HT1080 (cell line): ENCODE measurements around the gene LBHD2. TPM values are rescaled to one million over a fixed set of nuclear protein-coding genes. Genes with fewer than 3 reads are reported as not detected.
"Not testable (repeated sequence)": the region's sequence is repeated elsewhere in the genome, so short reads cannot be mapped to it uniquely, and the experiment has no call there.

Experiments
- DNase-seq: peaks from one replicate; pipeline ENCODE4 v3.0.0-alpha.2; 2015; ENCODE audit warnings: low read depth
- total RNA-seq: library from RNA; depleted of rRNA; stranded (reverse); fragments of >200 nt; shearing (Covaris generic); gene quantifications from 2 replicates; pipeline ENCODE4 v1.2.3, GENCODE V29; 2014

The LBHD2 gene
- total RNA-seq, 1 experiment from 2014 or later, result not detected

DNA sequence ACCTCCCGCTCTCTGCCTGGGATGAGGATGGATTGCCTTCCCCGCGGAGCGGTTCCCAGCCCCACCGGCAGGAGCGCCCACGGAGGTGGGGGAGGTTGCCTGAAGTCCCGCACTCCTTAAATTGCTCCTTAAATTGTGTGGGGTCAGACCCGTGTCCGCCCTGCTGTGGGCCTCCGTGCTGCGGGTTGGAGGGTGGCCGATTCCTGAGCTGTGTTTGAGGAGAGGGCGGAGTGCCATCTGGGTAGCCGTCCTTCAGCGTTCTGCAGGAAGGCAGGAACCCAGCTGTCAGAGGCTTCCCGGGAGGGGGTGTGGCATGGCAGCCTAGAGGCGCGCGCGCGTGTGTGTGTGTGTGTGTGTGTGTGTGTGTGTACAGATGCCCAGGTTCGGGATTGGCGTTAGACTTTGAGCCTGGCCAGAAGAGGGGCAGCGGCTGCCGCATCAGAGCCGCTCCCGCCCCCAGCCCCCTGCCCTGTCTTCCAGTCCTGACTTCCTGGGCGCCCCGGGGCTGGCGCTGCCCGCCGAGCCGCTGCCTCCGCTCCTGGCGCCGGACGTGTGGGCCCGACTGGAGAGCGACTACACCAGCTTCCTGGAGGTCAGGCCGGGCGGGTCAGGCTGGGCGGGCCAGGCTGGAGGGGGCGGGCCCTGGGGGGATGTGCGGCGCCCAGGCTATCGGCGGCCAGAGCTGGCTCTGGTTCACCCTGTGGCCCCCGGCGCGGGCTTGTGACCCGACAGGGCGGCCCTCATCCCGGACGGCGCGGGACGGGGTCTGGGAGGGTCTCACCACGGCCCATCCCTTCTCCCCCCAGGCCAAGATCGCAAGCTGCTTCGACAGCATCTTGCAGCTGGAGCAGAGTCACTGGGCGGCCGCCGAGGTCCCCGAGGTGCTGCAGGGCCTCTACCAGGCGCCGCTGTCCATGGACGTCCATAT is 19.7 kb downstream of the LBHD2 start:
- peak; percentile 68 for DNase-seq

DNA sequence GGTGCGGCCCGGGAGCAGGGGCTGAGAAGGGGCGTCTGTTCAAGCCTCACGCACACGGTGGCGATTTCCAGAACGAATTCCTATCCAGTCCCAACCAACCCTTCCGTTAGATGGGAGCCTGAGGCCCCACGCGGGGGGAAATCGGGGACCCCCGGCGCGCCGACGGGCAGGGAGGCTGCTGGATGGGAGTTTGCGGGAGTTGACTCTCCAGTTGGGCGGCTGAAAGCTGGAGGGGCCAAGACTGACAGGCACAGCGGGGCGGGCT is 20.3 kb downstream of the LBHD2 start:
- no peak for DNase-seq

DNA sequence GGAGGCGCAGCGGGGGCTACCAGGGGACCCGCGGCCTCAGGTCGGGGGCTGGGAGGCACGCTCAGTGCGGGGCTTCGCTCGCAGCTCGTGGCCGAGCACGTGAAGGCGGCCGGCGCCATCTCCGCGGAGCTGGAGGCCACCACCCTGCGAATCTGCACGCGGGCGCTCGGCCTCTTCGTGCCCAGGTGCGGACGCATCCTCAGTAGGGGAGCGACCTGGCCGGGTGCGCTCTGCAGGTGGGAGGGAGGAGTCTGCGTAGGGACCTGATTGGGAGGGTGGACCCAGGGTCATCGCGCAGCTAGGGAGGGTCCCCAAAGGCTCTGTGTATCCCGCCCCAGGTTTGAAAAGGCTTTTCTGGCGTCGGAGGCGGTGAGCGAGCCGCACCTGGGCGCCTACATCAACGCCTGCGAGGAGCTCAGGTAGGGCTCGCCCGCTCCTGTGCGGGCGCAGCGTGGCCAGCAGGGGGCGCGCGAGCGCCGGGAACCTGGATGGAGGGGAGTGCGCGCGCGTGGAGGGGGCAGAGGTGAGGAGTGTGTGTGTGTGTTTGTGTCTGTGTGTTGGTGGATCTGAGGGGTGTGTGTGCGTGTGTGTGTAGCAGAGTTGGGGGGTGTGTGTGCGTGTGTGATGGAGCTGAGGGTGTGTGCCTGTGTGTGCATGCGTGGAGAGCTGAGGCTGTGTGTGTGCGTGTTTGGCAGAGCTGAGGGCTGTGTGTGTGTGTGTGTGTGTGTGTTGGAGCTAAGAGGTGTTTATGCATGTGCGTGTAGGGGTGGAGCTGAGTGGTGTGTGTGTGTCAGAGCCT is 20.8 kb downstream of the LBHD2 start:
- DNase-seq, result peak; percentile 31

DNA sequence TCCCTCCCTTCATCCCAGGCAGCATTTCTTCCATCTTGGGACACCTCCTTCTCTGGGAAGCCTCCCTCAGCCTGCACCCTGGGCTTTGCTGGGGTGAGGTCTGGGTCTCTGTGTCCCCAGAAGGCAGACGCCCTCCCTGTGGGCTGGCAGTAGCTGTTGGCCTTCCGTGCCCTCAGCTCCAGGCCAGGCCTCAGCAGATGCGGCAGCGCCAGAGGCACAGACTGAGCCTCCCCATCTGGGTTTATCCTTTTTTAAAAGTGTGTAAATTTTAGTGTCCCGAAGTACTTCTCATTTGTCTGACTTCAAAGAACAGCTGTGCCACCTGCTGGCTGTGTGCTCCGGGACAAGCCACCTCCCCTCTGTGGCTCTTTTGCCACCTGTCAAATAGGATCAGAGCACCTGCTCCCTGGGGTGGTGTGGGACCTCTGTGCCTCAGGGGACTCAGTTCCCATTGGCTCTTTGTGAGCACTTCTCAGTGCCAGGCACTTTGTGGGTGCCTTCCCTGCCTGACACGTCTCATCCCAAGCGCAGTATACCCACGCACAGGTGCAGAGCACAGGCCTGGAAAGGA is 21.7 kb downstream of the LBHD2 start:
- no peak for DNase-seq

DNA sequence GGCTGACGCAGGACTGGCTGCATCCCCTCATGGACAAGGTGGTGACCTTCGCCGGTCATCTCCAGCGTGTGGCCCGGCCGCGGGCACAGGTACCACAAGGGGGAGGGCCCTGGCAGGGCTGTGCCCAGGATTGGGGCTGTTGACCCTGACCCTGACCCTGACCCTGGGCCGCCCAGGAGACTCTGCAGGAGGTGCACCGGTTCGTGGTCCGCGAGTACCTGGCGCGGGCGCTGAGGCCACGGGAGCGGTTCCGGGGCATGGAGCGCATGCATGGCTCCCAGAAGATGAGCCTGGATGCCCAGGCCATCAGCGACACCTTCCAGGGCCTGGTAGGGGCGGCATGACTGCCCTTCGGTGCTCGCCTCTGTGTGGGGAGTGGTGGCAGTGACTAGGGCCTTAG is 23.4 kb downstream of the LBHD2 start:
- no peak for DNase-seq

DNA sequence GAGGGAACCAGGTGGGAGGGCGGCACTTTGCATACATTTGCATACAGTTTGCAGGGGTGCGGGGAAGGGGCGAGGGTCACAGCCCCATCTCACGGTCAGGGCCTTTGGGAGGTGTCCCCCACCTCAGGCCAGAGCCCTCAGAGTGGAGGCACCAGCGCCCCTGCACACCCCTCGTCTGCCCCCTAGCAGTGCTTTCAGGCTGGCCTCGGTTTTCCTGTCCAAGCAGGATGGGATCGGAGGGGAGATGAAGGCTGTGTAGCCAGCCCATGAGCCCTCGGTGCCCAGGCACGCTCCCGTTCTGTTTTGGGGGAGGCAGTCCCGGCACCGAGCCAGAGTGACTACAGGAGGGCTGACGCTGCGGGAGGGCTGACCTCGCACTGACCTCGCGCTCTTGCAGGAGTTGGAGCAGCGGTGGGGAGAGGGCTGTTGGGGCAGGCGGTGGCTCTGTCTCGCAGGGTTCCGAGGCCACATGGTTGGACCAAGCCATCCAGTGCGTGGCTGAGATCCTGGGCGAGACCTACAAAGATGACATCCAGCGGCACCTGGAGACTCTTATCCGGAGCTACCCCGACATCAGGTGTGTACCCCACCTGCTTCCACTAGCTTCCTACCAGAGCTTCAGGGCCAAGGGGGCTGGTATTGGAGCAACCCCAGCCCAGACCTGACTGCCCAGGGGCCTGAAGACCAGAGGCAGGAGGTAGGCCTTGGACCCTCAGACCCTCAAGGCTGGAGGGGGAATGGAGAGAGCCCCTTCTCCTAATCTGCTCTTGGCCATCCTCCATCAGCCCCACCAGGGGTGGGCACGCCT is 24.1 kb downstream of the LBHD2 start:
- DNase-seq, result no peak

DNA sequence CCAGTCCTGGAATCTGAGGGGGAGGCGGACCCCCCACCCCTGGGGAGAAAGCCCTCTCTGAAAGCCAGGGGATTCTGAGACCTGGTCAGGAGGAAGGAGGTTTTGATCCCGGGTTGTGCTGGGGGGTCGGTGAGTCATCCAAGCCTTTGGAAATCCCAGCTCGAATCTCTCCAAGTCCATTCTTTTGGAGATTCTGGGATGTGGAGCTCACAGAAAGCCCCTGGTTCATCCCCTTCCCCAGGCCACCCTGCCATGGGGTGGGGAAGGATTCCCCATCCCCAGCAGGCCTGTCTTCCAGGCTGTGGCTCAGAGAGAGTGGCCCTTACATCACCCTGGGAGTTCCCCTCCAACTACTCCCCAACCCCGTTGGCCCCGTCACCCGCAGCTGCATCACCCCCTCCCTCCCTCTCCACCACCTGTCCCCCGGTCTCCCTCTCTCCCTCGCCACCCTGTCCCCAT is 24.8 kb downstream of the LBHD2 start:
- DNase-seq, result peak; percentile 66

DNA sequence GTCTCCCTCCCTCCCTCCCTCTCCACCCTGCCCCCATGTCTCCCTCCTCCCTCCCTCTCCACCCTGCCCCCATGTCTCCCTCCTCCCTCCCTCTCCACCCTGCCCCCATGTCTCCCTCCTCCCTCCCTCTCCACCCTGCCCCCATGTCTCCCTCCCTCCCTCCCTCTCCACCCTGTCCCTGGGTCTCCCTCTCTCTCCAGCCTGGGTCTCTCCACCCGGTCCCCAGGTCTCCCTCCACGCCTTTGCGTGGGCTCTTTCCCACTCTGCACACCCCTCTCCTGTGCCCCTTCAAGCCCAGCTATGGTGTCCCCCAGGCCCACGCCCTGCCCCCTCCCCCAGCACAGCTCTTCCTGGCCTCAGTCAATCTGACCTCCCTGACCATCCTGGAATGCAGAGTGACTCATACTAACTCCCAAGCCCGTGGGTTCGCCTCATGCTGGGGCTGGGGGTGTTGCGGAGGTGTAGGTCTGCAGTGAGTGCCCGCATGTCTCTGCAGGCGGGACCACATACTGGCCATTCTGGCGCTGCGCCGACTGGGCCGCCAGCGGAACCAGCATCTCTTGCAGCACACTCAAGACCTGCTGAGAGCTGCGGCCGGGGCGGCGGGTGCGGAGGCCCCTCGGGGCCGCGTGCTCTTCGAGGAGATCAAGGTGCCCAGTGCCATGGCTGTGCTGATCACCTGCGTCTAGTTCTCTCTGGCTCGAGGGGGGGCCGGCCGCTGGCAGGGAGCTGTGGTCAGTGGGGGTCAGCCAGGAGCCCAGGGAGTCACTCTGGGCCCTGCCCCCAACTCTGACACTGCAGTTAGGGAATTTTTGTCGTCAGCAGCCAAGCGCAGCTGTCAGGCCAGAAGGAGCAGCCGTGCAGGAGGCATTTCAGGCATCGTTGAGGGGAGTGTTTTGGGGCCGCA is 25.8 kb downstream of the LBHD2 start:
- peak; percentile 83 for DNase-seq

DNA sequence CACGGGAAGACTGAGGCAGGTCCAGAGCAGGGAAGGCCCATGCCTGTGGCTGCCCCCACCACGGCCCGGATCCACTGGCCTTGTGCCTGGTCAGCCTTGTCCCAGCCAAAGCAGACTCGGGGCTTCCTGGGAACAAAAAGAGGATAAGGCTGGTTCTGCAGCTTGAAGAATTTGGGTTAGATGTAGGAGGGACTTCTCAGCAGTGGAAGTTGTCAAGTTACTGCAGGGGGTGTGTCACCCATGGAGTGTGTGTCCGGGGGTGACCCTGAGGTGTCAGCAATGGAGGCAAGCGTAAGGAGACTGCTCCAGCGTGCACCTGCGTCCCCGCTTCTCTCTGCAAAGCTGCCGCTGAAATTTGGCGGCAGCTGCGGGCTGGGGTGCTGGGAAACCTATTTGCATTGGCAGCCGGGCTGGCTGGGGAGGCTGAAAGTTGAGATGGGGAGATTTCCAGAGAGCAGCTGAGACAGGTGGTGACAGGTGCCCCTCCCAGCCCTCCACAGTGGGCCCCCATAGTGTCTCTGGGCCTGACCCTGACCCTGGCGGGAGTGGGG is 26.7 kb downstream of the LBHD2 start:
- DNase-seq, result no peak

DNA sequence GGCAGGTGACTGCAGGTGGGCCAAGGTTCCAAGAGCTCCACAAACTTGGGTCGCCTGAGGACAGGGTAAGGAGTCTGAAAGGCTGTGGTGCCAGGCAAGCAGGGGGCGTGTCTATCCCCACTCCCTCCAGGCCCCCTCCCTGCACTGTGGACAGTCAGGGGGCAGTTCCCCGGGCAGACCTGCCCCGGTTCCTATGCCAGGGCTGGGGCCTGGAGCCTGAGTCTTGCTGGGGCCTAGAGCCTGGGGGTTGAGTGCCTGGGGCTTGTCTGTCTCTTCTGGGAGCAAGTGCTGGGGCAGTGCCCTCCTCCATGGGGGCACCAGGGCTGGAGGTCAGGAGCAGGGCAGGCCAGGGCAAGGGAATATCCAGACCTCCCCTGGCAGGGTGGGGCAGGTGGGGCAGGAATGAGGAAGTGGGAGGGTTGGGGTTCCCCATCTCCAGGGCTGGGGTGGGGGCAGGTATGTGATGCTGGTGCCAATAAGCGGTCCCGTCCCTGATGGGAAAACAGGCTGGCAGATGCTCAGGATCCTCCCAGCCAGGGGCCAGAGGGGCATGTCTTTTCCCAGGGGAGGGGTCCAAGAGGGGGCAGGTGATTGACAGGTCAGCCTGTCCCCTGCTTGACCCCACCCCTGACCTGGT is 27.3 kb downstream of the LBHD2 start:
- no peak for DNase-seq

DNA sequence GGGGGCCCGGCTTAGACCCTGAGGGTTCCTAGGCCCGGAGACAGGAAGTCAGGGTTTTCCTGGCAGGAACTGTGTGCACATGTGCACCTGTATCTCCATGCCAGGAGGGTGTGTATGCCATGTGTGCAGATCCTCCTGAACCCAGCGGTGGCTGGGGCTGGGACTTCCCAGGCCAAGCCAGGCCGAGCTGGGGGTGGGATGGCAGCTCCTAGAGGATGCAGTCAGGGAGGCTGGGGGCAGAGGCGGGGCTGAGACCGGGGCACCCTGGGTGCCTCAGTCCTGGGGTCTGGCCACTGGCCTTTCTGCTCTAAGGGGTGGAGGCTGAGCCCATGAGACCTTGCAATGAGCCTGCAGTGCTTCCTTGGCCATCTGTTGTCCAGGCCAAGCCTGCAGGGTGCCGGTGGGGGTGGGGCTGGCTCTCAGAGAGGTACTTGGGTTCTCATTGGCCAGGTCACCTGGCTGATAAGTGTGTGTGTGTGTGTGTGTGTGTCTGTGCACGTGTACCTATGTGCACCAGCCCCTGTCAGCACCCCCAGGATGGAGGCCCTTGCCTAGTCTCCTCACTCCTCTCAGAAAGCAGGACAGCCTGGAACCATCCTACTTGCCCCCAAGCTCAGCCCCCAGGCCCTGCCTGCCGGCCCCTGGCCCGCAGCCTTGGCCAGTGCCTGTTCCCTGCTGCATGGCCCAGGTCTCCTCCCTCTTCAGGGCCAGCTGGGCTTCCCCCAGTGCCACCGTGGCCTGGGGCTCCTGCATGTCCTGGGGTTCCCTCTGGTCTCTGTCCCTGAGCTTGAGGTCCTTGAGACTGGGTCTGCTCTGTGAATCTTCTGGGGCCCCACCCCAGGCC is 28.6 kb downstream of the LBHD2 start:
- no peak for DNase-seq

DNA sequence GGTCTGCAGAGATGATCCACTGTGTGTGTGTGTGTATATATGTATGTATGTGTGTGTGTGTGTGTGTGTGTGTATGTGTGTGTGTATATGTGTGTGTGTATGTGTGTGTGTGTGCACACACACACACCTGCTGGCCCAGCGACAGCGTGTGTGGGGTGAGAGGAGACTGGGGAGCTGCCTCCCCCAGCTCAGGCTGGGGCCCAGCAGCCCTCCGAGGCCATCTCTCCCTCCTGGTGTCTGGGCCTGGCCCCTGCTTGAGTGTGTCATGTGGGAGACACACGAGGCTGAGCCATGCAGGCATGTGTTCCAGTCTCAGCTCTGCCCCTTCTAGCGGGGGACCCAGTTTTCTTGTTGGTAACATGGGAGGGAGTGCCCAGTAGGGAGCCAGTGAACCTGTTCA is 29.3 kb downstream of the LBHD2 start:
- DNase-seq, result no peak

DNA sequence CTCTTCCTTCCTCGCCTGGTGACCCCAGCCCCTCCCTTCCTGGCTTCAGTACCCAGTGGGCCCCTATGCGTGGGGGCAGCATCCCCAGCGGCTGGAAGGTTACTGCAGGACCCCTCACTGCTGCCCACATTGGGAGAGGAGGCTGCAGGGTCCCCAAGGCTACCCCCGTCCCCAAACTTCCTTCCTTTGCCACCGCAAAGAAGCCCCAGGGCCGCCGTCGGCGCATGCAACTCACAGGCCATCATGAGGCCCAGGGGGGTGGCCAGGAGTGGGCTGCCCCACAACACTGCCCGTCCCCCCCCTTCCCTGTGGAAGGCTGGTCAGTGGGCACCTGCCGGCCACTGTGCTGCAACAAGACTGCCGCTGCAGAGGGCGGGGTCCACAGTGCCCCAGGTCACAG is 29.8 kb downstream of the LBHD2 start:
- no peak for DNase-seq

DNA sequence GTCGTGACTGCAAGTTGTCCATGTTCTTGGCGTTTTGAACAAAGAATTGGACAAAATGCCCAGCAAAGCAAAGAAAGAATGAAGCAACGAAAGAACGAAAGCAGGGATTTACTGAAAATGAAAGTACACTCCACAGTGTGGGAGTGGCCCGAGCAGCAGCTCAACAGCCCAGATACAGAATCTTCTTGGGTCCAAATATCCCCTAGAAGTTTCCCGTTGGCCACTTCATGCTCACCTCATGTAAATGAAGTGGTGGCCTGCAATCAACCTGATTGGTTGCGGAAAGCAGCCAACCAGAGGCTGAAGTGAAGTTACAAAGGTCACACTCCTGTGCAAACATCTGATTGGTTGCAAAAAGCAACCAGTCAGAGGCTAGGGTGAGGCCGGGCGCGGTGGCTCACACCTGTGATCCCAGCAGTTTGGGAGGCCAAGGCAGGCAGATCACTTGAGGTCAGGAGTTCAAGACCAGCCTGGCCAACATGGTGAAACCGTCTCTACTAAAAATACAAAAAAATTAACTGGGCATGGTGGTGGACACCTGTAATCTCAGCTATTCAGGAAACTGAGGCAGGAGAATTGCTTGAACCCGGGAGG is 31.2 kb downstream of the LBHD2 start:
- not testable (repeated sequence) for DNase-seq

DNA sequence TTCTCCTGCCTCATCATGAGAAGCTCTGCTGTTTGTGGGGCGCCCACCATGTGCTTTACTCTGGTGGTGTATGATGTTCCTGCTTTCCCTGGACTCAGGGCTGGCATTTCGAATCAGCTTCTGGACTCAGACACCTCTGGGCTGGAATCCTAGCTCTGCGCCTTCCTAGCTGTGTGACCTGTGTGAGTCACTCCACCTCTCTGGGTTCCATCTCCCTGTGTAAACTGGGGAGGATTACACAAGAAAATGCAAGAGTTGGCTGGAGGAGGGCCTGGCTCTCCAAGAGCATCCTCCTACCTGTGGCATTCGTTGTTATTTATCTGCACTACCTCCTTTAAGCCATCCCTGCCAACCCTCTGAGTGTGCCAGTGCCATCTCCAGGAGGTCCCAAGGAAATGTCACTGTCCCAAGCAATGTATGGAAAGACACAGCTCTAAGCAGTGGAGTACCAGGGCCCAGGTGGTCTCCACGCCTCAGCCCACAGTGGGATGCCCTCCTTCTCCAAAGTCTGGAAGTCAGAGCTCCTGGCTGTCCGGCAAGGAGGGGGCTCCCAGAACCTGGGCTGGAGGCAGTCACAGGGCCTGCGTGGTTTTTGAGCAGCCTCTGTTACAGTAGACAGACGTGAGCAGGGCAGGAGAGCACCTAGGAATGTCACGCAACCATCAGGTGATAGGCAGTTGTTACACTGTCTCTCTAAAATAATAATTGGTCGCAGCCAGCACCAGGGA is 32.0 kb downstream of the LBHD2 start:
- DNase-seq, result no peak

DNA sequence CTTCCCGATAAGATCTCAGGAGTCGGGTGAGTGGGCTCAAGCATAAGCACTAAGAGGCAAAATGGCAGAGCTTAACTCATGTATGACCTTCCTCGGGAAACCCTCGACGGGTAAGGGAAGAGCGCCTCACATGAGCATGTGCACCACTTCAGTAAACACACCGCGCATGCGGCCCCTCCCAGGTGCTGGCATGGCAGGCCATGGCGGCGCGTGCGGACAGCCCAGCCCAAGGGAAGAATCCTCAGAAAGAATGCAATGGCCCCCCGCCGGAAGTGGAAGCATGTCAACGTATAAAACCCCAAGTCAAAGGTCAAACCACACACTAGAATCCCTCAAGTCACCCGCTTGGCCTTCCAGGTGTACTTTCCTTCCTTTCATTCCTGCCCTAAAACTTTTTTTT is 32.6 kb downstream of the LBHD2 start:
- DNase-seq, result peak; percentile 22

DNA sequence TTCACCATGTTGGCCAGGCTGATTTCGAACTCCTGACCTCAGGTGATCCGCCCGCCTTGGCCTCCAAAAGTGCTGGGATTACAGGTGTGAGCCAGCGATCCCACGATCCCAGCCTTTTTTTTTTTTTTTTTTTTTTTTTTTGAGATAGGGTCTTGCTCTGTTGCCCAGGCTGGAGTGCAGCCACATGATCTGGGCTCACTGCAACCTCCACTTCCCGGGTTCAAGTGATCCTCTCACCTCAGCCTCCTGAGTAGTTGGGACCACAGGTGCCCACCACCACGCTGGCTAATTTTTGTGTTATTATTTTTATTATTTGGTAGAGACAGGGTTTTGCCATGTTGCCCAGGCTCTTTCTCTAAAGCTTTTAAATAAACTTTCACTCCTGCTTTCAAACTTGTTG is 33.5 kb downstream of the LBHD2 start:
- not testable (repeated sequence) for DNase-seq
